NCI-H1092 (cell line): ENCODE measurements around the gene ACTR10.

Experiments
- DNase-seq: peaks from one replicate; lab custom pipeline; 2025; lab: John Stamatoyannopoulos, UW

ACTR10 gene

DNA sequence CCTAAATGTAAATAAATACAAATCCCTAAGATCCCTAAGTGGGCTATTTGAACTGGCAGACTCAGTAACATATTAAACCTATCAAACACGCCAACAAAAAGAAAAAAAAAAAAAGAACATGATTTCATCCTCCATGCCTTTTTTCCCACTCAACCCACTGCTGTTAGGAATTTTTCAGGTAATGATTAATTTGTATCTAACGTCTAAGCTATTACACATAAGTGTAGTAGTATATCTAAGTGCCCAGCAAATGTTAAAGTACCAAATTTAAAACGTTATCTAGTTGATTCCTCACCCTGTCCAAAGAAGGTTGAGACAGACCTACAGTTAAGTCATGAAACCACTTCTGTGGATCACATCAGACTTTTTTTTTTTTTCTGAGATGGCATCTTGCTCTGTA, 82.0 kb downstream of the ACTR10 start:
- DNase-seq = no peak

DNA sequence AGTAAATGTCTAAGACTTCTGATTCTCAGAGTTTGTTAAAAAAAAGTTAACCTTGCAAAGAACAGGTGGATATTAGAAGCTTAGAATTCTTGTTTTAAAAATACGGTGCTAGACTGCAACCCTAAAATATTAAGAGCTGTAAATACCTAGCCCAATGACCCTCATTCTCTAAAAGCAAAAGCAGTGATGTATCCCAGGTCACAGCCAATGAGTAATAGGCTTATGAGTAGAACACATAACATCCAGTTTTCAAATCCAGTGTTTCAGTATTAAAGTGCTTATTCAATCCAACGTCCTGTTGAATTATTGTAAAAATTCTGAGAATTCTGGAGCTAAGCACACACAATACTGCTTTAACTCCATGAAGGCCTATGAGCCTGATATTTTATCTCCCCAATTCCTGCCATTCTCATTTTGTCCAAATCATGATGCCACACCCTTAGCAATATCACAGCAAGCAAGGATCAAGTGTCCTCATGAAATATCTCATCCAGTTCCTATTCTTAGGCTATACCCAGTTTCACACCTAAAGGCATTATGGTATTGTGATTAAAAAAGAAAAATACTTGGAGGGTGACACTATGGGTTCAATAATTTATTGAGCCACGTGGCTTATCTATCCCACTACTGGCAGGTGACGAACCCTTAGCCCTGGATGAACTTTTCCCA, 83.1 kb downstream of the ACTR10 start:
- DNase-seq = no peak

DNA sequence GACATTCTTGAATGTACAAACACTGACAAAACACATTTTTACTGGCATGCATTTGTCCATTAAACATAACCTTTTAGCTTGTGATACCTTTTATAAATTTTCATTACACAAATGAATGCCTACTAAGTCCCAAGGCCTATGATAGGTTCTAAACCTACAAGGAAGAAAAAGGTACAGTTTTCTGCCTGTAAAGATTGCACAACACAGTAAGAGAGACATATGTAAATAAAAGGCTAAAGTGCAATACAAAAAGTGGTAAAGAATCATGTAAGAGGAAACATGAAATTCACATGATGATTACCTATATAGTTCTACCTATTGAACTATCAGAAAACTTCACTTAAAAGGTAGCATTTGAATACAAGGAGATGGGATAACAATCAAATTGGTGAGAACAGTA, 83.8 kb downstream of the ACTR10 start:
- DNase-seq = no peak

DNA sequence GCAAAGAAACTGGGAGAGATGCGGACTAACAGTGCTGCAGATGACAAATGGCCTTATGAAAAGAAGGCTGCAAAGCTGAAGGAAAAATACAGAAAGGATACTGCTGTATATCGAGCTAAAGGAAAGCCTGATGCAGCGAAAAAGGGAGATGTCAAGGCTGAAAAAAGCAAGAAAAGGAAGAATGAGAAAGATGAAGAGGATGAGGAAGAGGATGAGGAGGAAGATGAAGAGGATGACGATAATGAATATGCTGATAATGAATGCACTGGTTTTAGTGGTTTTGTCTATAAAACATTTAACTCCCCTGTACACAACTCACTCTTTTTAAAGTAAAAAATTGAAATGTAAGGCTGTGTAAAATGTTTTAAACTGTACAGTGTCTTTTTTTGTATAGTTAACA, 85.2 kb downstream of the ACTR10 start:
- no peak for DNase-seq
